K562 (cell line): ENCODE measurements around the gene OXLD1. TPM values are rescaled to one million over a fixed set of nuclear protein-coding genes. Genes with fewer than 3 reads are reported as not detected.

Experiments
- BRD4 ChIP-seq: fragments of 200-600 bp; sonication (generic); IDR thresholded peaks from 2 replicates; pipeline ENCODE4 v1.6.1; 2017; ENCODE audit warnings: inconsistent platforms
- ETV1 ChIP-seq: fragments of 450-650 bp; conservative IDR thresholded peaks from 2 replicates; pipeline ENCODE4 v1.6.1; 2016; ENCODE audit warnings: missing genetic modification characterization, control low read depth, low read depth, missing compliant biosample characterization
- FOSL1 ChIP-seq: fragments of 200-800 bp; sonication (Bioruptor generic); conservative IDR thresholded peaks from 2 replicates; pipeline ENCODE4 v1.6.1; 2016; ENCODE audit warnings: missing genetic modification characterization, missing compliant biosample characterization
- MYC ChIP-seq, 2 experiments: fragments of 250-450 bp in 1 of 2; sonication (Bioruptor Pico) in 1 of 2; IDR thresholded peaks; 2 replicates each; pipeline versions ENCODE4 v1.5.1 to v1.6.1; 2012 to 2021; ENCODE audit warnings: low read depth in 2 of 2, borderline replicate concordance in 1 of 2, improper control_type of control experiment in 1 of 2, low read length in 1 of 2, mild to moderate bottlenecking in 1 of 2, moderate library complexity in 1 of 2
- PHTF2 ChIP-seq: fragments of 250-450 bp; sonication (Bioruptor Pico); IDR thresholded peaks from 2 replicates; pipeline ENCODE4 v1.5.0; 2021; ENCODE audit warnings: mild to moderate bottlenecking
- RREB1 ChIP-seq: fragments of 250-450 bp; sonication (Bioruptor Pico); IDR thresholded peaks from 2 replicates; pipeline ENCODE4 v1.4.0; 2020
- SRF ChIP-seq, 2 experiments: fragments of 250-450, 450-650 bp in 1 of 2; sonication (Bioruptor Pico) in 1 of 2; sonication (generic) in 1 of 2; formaldehyde crosslinking; IDR thresholded peaks; 2 replicates each; pipeline versions ENCODE4 v1.5.0 to v1.5.1; 2020 to 2022; ENCODE audit warnings: mild to moderate bottlenecking in 1 of 2, missing genetic modification reagents in 1 of 2
- STAT5B ChIP-seq: fragments of 250-450 bp; sonication (Bioruptor Pico); IDR thresholded peaks from 2 replicates; pipeline ENCODE4 v1.8.0; 2021; ENCODE audit warnings: mild to moderate bottlenecking, inconsistent platforms
- TAF15 ChIP-seq: fragments of 200-400 bp; formaldehyde crosslinking; IDR thresholded peaks from 2 replicates; pipeline ENCODE4 v1.6.1; 2017; ENCODE audit warnings: mild to moderate bottlenecking, low read depth, low read length, moderate library complexity
- polyA plus RNA-seq, 8 experiments: library from polyadenylated mRNA; depleted of rRNA in 4 of 8; stranded (reverse) in 5 of 8; unstranded in 3 of 8; fragments of >200 nt; fragmentation: Nextera tagmentation in 2 of 8; fragmentation: Illumina TruSeq in 1 of 8; extraction: Ambion mirVana in 2 of 8; extraction: Trizol in 1 of 8; gene quantifications; 2 replicates each; pipeline versions ENCODE4 v1.2.1 to v1.2.3, GENCODE V29; 2011 to 2014; ENCODE audit warnings: inconsistent platforms in 1 of 8, missing spikeins in 1 of 8
- total RNA-seq, 7 experiments: library from RNA; depleted of rRNA in 6 of 7; stranded (reverse); fragments of >200 nt in 6 of 7; fragmentation: Illumina TruSeq in 2 of 7; extraction: Trizol in 2 of 7; gene quantifications; 2 replicates each; pipeline versions ENCODE4 v1.2.1 to v1.2.3, GENCODE V29; 2011 to 2021; ENCODE audit warnings: low replicate concordance in 1 of 7
- TF ChIP-seq, protein P1 (sequence below): fragments of 450-650 bp; formaldehyde crosslinking; IDR thresholded peaks from 2 replicates; pipeline ENCODE4 v1.4.0; 2020; ENCODE audit warnings: mild to moderate bottlenecking, moderate library complexity
- TF ChIP-seq, protein P2 (sequence below): fragments of 450-650 bp; IDR thresholded peaks from 2 replicates; pipeline ENCODE4 v1.6.1; 2016
- TF ChIP-seq, protein P3 (sequence below): sonication (generic); formaldehyde crosslinking; IDR thresholded peaks from 2 replicates; pipeline ENCODE4 v1.8.0; 2023; ENCODE audit warnings: mild to moderate bottlenecking, missing genetic modification reagents
- TF ChIP-seq, protein P4 (sequence below): fragments of 250-450 bp; sonication (Bioruptor Pico); IDR thresholded peaks from 2 replicates; pipeline ENCODE4 v1.8.0; 2022; ENCODE audit warnings: inconsistent platforms

OXLD1 gene
- total and polyA plus RNA-seq, 9 of the 15 experiments (the other 6 are each of a cell fraction or from before 2014, with no cell fraction given) = 4.4 to 115 (median 29.3) TPM

GRCh38 chr17:81684442-81684911, 18.1 kb upstream of the OXLD1 start (continued):
- TF ChIP-seq, protein P1, sequence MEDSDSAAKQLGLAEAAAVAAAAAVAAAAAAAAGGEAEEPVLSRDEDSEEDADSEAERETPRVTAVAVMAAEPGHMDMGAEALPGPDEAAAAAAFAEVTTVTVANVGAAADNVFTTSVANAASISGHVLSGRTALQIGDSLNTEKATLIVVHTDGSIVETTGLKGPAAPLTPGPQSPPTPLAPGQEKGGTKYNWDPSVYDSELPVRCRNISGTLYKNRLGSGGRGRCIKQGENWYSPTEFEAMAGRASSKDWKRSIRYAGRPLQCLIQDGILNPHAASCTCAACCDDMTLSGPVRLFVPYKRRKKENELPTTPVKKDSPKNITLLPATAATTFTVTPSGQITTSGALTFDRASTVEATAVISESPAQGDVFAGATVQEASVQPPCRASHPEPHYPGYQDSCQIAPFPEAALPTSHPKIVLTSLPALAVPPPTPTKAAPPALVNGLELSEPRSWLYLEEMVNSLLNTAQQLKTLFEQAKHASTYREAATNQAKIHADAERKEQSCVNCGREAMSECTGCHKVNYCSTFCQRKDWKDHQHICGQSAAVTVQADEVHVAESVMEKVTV (CRISPR knock-in tag) = no peak
- TF ChIP-seq PHTF2 (CRISPR knock-in tag) (no peak), ETV1 (tag) (no peak), RREB1 (CRISPR knock-in tag) (no peak), MYC (IDR thresholded peaks at IDR 0.05; ENCODE audit: low read depth, low read length) (no peak), MYC (CRISPR knock-in tag; IDR thresholded peaks at IDR 0.05; ENCODE audit: borderline replicate concordance, low read depth) (no peak), STAT5B (CRISPR knock-in tag) (no peak), BRD4 (no peak), SRF (CRISPR knock-in tag; IDR thresholded peaks at IDR 0.05) (no peak), FOSL1 (tag) (peak; percentile 54), TAF15 (no peak)
- TF ChIP-seq, protein P2, sequence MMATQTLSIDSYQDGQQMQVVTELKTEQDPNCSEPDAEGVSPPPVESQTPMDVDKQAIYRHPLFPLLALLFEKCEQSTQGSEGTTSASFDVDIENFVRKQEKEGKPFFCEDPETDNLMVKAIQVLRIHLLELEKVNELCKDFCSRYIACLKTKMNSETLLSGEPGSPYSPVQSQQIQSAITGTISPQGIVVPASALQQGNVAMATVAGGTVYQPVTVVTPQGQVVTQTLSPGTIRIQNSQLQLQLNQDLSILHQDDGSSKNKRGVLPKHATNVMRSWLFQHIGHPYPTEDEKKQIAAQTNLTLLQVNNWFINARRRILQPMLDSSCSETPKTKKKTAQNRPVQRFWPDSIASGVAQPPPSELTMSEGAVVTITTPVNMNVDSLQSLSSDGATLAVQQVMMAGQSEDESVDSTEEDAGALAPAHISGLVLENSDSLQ = no peak
- TF ChIP-seq, protein P3, sequence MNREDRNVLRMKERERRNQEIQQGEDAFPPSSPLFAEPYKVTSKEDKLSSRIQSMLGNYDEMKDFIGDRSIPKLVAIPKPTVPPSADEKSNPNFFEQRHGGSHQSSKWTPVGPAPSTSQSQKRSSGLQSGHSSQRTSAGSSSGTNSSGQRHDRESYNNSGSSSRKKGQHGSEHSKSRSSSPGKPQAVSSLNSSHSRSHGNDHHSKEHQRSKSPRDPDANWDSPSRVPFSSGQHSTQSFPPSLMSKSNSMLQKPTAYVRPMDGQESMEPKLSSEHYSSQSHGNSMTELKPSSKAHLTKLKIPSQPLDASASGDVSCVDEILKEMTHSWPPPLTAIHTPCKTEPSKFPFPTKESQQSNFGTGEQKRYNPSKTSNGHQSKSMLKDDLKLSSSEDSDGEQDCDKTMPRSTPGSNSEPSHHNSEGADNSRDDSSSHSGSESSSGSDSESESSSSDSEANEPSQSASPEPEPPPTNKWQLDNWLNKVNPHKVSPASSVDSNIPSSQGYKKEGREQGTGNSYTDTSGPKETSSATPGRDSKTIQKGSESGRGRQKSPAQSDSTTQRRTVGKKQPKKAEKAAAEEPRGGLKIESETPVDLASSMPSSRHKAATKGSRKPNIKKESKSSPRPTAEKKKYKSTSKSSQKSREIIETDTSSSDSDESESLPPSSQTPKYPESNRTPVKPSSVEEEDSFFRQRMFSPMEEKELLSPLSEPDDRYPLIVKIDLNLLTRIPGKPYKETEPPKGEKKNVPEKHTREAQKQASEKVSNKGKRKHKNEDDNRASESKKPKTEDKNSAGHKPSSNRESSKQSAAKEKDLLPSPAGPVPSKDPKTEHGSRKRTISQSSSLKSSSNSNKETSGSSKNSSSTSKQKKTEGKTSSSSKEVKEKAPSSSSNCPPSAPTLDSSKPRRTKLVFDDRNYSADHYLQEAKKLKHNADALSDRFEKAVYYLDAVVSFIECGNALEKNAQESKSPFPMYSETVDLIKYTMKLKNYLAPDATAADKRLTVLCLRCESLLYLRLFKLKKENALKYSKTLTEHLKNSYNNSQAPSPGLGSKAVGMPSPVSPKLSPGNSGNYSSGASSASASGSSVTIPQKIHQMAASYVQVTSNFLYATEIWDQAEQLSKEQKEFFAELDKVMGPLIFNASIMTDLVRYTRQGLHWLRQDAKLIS (CRISPR knock-in tag) = no peak
- TF ChIP-seq, protein P4, sequence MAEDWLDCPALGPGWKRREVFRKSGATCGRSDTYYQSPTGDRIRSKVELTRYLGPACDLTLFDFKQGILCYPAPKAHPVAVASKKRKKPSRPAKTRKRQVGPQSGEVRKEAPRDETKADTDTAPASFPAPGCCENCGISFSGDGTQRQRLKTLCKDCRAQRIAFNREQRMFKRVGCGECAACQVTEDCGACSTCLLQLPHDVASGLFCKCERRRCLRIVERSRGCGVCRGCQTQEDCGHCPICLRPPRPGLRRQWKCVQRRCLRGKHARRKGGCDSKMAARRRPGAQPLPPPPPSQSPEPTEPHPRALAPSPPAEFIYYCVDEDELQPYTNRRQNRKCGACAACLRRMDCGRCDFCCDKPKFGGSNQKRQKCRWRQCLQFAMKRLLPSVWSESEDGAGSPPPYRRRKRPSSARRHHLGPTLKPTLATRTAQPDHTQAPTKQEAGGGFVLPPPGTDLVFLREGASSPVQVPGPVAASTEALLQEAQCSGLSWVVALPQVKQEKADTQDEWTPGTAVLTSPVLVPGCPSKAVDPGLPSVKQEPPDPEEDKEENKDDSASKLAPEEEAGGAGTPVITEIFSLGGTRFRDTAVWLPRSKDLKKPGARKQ (CRISPR knock-in tag) = no peak
